RKO (cell line): ENCODE results near the gene MEF2C.
A peak's percentile ranks its signal among the peaks of the same experiment; 100 is the strongest.

ENCODE experiments used
- DNase-seq: peaks from one replicate; pipeline ENCODE4 v3.0.0-alpha.2; 2016; ENCODE audit warnings: low spot score

The MEF2C gene

DNA sequence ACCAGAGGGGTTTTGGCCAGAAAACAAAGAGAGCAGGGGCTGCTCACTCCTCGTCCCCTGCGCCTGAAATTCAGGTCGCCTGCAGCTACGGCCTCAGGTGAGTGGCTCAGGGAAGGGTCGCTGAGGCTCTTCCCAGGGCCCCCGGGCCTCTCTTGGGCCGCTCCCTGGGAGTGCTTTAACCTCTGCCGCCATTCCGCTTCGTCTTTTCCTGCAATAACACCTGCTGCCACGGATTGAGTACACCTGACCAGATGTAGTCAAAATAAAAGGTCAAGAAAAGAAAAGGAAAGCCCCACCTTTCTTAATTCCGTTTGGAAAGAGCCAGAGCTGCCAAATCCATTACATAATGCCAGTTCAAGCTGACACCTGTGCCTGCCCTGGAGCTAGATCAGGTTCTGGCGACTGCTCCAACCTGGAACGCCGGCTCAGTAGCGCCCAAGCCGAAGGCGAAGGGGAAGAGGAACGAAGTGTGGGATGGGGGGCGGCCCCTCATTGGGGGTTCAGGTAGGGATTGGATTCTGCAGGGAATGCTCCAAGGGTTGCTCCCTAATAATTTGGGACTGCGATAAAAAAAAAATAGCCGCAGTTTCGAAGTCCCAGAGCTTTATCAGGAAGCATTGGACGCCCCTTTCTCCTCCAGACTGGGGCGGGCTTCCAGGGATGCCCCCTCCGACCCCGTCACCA, 193.9 kb downstream of the MEF2C start:
- DNase-seq = no peak

DNA sequence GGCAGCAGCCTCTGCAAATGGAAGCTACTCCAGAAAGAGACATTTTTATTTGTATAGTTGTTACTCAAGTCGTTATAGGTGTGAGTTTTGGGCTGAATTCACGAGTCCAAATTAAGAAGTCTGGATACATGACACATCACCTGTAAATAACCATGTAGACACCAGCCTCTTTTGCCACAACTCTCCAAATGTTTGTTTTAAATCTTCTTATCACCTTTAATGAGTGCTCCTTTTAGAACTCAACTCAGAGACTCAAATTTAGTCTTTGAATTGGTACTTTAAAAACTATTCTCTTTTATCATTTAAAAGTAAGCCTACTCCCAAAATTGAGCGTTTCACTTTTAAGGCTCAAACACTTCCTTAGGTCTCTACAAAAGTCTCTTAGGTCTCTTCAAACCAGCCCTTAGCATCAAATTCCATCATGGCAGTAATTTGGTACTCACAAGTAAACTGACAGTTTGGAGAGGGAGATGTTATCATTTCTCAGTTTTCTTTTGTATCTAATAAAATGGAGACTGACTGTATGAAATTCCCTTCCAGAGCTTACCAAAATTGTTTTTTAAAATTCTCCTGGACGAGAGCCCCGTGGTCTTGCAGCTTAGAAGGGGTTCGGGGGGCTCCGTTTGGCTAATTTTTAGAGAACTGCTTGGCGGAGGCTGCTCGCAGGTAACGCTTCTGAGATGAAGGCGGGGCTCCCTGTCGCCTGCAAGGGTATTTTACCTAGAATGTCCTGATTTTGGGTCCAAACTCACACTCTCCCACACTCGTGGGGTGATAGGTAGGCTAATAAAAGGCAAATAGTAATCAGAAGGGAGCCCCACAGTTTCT, 194.6 kb downstream of the MEF2C start:
- DNase-seq = no peak

DNA sequence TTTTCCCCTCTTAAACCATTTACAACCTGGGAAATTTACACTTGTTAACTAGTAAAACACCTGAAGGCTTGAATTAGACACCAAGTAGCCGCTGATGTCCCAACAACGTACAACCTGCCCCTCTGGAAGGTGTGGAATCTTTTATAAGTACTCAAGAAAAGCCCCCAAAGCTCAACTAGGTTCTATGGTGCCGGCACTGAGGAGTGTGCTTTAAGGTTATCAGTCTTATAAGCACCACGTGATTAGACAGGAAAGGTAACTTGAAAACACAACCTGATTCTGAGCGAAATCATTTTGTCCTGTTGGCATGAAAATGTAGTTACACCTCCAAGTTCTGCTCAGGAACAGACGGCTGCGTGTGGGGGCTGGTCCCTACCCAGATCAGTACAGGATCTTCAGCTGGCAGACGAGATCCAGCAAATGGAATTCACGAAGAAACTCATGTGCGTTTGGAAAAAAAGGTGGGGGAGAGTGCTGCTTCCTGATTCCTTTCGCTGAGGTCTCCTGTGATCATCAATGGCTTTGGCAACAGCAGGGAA, 195.5 kb downstream of the MEF2C start:
- no peak for DNase-seq

DNA sequence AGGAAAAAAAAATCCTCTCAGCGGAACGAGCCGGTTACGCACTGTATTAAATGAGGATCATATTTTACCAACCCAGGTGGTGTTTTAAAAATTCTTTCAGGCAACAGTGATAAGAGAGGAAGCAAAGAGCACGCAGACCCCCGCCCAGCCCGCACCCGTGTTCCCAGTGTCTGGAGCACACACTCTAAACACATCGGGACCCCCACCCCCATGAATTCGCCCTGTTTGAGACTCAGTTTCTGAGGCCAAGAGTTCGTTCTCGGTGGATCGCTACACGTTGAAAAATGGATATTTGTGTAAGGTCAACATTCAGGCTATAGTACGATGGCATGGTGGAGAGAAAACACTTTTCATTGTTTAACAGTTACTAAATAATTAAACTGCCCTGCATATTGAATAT, 196.3 kb downstream of the MEF2C start:
- DNase-seq = no peak

DNA sequence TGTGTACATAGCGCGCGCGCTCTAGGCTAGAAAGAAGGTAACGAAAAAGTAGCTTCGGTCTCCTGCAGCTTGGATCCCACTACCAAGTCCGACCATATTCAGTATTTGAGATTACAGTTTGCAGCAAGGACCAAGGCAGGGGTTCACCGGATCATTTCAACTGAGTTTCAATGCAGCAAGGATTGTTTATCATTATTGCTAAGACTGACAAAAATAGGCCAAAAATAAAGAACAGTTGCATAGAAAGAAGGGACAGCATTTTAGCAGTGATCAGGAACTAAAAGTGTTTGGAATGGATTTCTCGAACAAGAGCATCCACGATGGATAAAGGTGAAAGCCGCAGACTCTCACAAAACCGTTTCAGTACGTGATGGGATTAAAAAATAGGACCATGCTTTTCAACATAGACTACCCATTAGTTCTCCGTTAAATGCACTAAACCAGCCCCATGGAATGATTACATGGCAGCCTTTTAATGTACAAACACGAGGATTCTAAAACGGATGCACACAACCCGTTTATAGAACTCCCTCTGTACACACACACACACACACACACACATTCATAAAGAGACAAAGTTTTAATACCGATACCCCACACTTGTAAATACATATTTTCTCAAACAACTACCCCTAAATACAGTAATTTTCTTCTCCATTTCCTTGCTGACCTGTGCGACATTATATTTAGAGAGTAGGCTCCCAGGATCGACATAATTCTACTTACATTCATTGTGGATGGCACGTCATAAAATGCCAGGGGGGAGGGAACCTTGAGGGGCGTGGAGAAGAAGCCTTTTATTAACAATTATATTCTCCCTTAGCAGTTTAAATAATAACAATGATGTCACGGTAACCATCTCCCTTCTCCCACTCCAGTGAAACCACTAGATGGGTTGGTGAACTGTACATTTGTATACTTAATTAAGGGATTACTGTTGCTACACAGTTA, 197.1 kb downstream of the MEF2C start:
- no peak for DNase-seq

DNA sequence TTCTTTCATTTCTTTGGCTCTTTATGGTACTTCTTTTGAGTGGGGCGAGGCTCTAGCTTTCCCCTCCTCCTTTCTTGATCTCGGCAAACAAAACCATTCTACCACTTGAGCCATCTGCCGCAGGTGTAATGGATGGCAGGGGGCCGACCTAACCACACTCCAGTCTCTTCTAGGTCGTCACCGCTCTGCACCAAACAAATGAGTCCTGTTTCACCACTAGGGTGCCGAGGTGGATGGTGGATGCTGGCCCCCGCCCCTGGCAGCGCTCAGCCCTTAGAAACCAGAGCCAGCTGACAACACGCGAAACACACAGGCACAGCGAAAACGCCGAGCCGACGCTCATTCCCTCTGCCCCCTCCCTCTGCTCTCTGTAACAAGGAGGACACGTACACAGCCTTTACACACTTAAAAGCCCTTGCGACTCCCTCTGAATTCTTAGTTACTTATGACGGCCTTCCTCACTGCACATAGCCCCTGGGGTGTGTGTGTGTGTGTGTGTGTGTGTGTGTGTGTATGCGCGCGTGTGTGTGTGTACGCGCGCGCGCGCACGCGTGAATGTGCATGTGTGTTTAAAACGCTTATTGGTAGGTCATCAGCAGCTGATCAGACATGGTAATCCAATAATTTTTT, 199.4 kb downstream of the MEF2C start:
- DNase-seq = no peak

DNA sequence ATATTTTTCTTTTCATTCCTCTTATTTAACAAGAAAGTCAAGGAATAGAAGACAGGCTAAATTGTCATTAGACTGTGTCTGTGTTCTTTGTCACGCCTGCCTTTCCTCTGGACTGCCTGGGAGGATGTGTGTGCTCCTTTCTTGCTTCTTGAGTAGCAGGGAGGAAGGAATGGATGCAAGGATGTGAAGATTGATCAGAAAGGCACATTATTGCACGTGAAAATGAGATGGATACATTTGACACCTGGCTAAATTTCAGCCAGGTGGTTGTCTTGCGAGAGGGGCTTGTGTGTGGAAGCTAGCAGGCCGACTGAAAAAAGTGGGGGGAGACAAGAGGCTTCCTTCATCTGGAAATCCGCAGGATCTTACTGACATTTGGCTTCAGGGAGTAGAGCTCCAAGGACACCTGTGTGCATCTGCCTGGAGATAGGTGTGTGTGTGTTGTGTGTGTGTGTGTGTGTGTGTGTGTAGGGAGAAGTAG, 200.1 kb downstream of the MEF2C start:
- no peak for DNase-seq

- DNase-seq = no peak
These were observed 200.9 kb downstream of the MEF2C start for GRCh38 chr5:88682131-88682530.

GRCh38 chr5:88681211-88681803, 201.7 kb downstream of the MEF2C start:
- DNase-seq = no peak

DNA sequence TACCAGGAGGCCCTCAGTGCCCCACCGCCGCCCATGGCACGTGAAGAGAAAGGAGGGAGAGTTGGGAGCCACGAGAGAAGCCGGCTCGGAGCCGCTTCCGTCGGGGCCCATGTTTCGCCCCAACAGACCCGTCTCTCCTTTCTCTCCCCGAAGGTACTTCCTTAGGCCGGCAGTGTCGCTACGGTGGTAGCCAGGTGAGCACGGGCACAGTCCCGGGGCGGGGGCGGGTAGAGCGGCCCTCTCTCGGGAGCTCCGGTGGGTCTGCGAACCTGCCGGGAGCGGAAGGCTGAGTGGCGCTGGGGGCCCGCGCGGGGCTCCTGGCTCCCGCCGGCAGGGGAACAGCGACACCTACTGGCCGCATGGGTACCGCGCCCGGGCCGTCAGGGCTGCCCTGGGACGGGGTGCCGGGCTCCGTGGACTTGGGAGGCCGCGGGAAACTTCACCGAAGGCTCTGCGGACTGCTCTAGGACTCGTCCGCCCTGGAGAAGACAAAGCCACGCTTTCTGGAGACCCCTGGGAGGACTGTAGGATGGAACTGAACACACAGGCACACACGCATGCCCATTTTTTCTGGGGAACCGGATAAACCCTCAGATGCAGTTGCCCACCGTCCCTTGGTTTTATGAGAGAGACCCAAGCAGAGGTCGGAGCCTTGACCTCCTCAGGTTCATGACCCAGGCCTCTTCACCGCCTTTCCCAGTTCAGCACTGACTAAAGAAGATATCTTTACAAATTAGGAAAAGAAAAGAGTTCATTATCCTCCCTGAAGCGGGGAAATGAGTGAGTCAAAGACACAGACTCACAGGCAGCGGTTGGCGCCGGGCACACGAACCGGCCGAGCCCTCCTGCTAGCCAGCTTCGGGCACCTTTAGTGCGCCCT, 202.5 kb downstream of the MEF2C start:
- peak; percentile 11 for DNase-seq

DNA sequence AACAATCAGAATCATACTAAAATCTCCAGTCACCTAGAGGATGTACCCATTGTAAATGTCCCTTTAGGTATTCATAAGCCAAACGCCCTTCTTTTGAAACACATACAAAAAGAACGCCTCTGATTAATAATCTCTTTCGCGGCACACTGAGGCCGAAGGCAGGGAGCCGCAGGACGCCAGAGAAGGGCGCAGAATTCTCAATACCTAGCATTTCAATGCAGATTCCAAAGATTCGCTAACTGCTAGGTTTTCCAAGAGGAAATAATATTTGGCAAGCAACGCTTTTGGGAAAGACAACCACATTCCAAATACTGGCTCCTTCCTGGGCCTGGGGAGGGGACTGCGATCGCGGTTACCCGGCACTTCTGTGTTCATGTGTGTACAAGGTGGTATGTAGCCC, 203.3 kb downstream of the MEF2C start:
- DNase-seq = no peak

DNA sequence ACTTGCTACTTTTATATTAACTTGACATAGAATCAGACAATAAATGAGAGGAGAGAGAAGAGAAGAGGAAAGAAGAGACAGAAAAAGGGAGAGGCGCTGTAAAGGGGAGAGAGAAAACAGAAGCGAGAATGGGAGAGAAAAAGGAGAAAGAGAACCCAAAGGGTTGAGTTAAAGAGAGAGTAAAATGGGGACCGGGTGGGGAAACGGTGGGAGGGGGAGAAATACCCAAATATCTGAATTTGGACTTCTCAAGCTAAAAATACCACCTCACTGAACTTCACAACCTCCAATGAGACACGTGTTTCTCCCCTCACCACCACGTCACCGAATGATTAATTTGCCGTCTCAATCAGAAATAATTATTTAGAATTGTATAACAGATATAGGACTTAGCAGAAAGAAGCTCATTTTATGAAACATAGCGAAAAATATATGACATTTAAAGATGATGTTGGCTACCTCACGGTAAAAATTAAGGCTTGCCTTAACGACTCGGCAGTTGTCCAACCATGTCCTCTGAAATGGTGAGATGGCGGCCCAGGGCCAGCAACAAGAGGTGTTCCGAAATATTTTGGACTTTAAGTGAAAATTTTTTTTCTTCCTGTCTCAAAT, 204.1 kb downstream of the MEF2C start:
- no peak for DNase-seq

GRCh38 chr5:88677943-88678769, 204.8 kb downstream of the MEF2C start:
- DNase-seq = no peak

DNA sequence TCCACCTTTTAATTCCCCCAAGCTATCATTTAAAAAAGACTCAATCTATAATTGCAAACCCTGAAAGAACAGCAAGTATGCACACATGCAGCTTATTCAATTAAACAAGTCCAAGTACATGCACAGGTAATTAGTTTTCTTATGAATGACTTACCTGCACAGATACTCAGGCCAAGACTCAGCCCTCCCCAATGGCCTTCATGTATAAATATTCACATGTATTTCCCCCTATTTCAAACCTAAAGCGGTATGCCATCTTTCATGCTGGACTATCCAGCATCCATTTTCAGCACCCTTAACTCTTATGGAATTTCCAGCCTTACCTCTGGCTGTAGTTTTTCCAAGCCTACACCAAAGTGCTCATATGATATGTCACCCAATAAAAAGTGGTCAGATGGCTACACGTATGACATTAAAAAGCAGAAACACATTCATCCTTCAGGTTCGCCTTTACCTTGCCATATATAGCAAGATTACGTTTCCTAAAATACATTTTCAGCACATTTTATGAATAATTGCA, 205.5 kb downstream of the MEF2C start:
- DNase-seq = no peak

- no peak for DNase-seq
These were observed 206.2 kb downstream of the MEF2C start for GRCh38 chr5:88676637-88677375.

- DNase-seq = no peak
These were observed 207.0 kb downstream of the MEF2C start for GRCh38 chr5:88675708-88676636.
